BE2C (cell line): ENCODE data around the gene ACTC1.
"Not testable (repeated sequence)": the region's sequence is repeated elsewhere in the genome, so short reads cannot be mapped to it uniquely, and the experiment has no call there.

Experiments used
- DNase-seq: peaks from one replicate; pipeline ENCODE4 v3.0.0-alpha.2; 2020
- H3K27me3 ChIP-seq: fragments of 250-450 bp; sonication (Bioruptor Pico); 2 replicates; pipeline ENCODE4 v1.5.1; 2020; ENCODE audit warnings: mild to moderate bottlenecking
- H3K36me3 ChIP-seq: fragments of 250-450 bp; sonication (Bioruptor Pico); 2 replicates; pipeline ENCODE4 v1.5.1; 2020; ENCODE audit warnings: mild to moderate bottlenecking
- H3K4me1 ChIP-seq: fragments of 250-450 bp; sonication (Bioruptor Pico); 2 replicates; pipeline ENCODE4 v1.5.1; 2020
- H3K4me3 ChIP-seq: 2 replicates; pipeline ENCODE4 v1.5.1; 2011; ENCODE audit warnings: low read depth, low read length
- H3K9me3 ChIP-seq: fragments of 250-450 bp; sonication (Bioruptor Pico); 2 replicates; pipeline ENCODE4 v1.5.1; 2020
- CTCF ChIP-seq: IDR thresholded peaks from 2 replicates; pipeline ENCODE4 v1.5.1; 2012; ENCODE audit warnings: mild to moderate bottlenecking, low read depth, low read length

Gene ACTC1

DNA sequence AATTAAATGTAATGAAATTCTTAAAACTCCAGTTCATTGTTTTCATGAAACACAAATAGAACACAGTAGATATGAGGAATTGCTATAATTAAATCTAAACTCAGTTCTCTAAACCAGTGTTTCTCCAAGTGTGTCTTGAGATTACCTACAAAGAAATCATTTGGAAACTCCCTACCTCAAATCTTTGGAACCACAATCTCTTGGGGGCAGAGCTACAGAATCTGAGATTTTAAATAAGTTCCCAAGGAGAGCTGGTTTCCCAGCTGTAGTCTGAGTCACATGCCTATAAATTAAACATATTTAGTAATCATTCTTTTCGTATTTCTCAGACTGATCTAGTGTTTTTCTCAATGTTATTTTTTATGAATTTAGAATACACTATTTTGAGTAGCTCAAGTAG lies 17.0 kb upstream of the ACTC1 start:
- TF ChIP-seq CTCF, result no peak
- peaks cover 33% of the 10 kb centered on the region for H3K4me1 ChIP-seq
- H3K9me3 ChIP-seq, result no peaks in the 10 kb centered on the region
- H3K27me3 ChIP-seq, result no peaks in the 10 kb centered on the region
- no peak overlapping the region for H3K4me3 ChIP-seq
- DNase-seq, result no peak
- no peaks in the 10 kb centered on the region for H3K36me3 ChIP-seq

- Histone ChIP-seq H3K36me3 (no peaks in the 10 kb centered on the region), H3K4me3 (no peak overlapping the region), H3K4me1 (peaks cover 37% of the 10 kb centered on the region), H3K9me3 (no peaks in the 10 kb centered on the region), H3K27me3 (no peaks in the 10 kb centered on the region)
- peak; percentile 37 for DNase-seq
- TF ChIP-seq CTCF, result no peak
These were observed 15.2 kb upstream of the ACTC1 start for GRCh38 chr15:34810443-34811129.

DNA sequence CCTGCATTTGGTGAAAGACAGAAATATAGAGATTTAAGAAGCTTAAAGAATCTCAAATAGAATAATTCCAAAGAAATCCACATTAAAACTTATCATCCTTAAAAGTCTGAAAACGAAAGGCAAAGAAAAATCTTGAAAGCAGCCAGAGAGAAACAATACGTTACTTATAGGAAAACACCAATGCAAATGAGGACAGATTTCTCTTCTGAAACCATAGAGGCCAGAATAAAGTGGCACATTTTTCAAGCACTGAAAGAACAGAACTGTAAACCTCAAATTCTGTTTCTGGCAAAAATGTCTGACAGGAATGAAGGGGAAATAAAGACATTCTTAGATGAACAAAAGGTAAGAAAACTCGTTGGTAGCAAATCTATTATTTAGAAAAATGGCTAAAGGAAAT lies 13.8 kb upstream of the ACTC1 start:
- H3K9me3 ChIP-seq, result no peaks in the 10 kb centered on the region
- TF ChIP-seq CTCF, result no peak

GRCh38 chr15:34808016-34808415 lies 12.7 kb upstream of the ACTC1 start:
- no peak for DNase-seq
- Histone ChIP-seq H3K4me1 (peaks cover 40% of the 10 kb centered on the region), H3K27me3 (no peaks in the 10 kb centered on the region), H3K4me3 (no peak overlapping the region), H3K9me3 (no peaks in the 10 kb centered on the region), H3K36me3 (no peaks in the 10 kb centered on the region)
- TF ChIP-seq CTCF, result no peak

More for the DNA sequence above, 13.8 kb upstream of the ACTC1 start:
- Histone ChIP-seq H3K4me1 (peaks cover 38% of the 10 kb centered on the region), H3K4me3 (no peak overlapping the region), H3K36me3 (no peaks in the 10 kb centered on the region), H3K27me3 (no peaks in the 10 kb centered on the region)
- no peak for DNase-seq

DNA sequence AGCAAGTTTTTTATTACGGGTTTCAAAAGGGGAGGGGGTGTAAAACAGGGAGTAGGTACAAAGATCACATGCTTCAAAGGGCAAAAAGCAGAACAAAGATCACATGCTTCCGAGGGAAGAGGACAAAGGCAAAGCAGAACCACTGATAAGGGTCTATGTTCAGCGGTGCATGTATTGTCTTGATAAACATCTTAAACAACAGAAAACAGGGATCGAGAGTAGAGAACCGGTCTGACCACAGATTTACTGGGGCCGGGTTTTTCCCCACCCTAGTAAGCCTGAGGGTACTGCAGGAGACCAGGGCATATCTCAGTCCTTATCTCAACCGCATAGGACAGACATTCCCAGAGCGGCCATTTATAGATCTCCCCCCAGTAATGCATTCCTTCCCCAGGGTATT lies 11.9 kb upstream of the ACTC1 start:
- not testable (repeated sequence) for H3K4me3 ChIP-seq, H3K9me3 ChIP-seq, H3K36me3 ChIP-seq, H3K27me3 ChIP-seq
- DNase-seq, result peak; percentile 63
- H3K4me1 ChIP-seq, result peaks cover 35% of the 10 kb centered on the region

DNA sequence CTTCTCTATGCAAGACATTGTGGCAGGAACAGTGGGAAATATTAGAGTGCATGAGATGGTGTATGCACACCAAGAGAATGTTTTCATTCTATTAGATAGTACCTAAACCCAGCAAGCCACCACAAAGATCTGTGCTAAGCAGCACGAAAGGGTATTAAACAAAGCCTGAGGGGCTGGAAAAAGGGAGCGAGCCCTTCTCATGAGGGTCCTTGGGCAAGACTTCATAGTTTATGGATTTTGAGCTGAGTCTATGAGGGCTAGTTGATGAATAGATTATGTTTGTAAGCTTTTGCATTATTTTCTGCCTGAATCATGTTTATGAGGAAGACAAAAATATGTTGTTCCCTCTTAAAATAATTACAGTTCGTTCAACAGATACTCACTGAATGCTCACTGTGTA lies 9.4 kb upstream of the ACTC1 start:
- Histone ChIP-seq H3K27me3 (no peaks in the 10 kb centered on the region), H3K36me3 (no peaks in the 10 kb centered on the region), H3K4me3 (no peak overlapping the region), H3K4me1 (peaks cover 21% of the 10 kb centered on the region), H3K9me3 (no peaks in the 10 kb centered on the region)
- no peak for DNase-seq
- TF ChIP-seq CTCF, result no peak
